Fibroblast of lung (primary cell): ENCODE measurements around the gene FBLN2. TPM values are rescaled to one million over a fixed set of nuclear protein-coding genes. Genes with fewer than 3 reads are reported as not detected.

Experiments used
- DNase-seq, 2 donors: peaks; one replicate each; pipeline versions ENCODE4 v3.0.0 to v3.0.0-alpha.2; 2010; ENCODE audit warnings: low read depth in 2 of 2
- H2AFZ ChIP-seq: 2 replicates; pipeline ENCODE4 v1.5.1; 2012; ENCODE audit warnings: low read length, control low read depth, inconsistent platforms
- H3K27ac ChIP-seq: 2 replicates; pipeline ENCODE4 v1.5.1; 2011; ENCODE audit warnings: low read length, control low read depth; ENCODE audit not compliant: insufficient read depth
- H3K27me3 ChIP-seq: 2 replicates; pipeline ENCODE4 v1.5.1; 2011; ENCODE audit warnings: mild to moderate bottlenecking, low read length; ENCODE audit not compliant: control insufficient read depth, insufficient read depth
- H3K36me3 ChIP-seq: 2 replicates; pipeline ENCODE4 v1.5.1; 2011; ENCODE audit warnings: low read length; ENCODE audit not compliant: control insufficient read depth, insufficient read depth
- H3K4me1 ChIP-seq: 2 replicates; pipeline ENCODE4 v1.5.1; 2011; ENCODE audit warnings: low read length; ENCODE audit not compliant: control insufficient read depth, insufficient read depth; ENCODE audit errors: extremely low read depth
- H3K4me2 ChIP-seq: 2 replicates; pipeline ENCODE4 v1.5.1; 2011; ENCODE audit warnings: low read length, control low read depth; ENCODE audit not compliant: insufficient read depth; ENCODE audit errors: extremely low read depth
- H3K4me3 ChIP-seq, 4 experiments: fragments of 200-600 bp in 1 of 4; sonication (generic) in 1 of 4; replicated peaks in 1 of 4; 2 replicates each; pipeline ENCODE4 v1.5.1; 2011 to 2016; ENCODE audit warnings: low read length in 4 of 4, low read depth in 3 of 4, mild to moderate bottlenecking in 3 of 4, control low read depth in 2 of 4, inconsistent platforms in 1 of 4, mixed read lengths in 1 of 4; ENCODE audit not compliant: insufficient read depth in 1 of 4; ENCODE audit errors: control extremely low read depth in 1 of 4
- H3K79me2 ChIP-seq: 2 replicates; pipeline ENCODE4 v1.5.1; 2012; ENCODE audit warnings: mild to moderate bottlenecking, low read length, inconsistent platforms; ENCODE audit not compliant: control insufficient read depth, insufficient read depth
- H3K9ac ChIP-seq: 2 replicates; pipeline ENCODE4 v1.5.1; 2011; ENCODE audit warnings: mild to moderate bottlenecking, low read length, control low read depth; ENCODE audit not compliant: insufficient read depth
- H3K9me3 ChIP-seq: 2 replicates; pipeline ENCODE4 v1.5.1; 2012; ENCODE audit warnings: low read depth, low read length; ENCODE audit not compliant: control insufficient read depth, insufficient read depth
- H4K20me1 ChIP-seq: 2 replicates; pipeline ENCODE4 v1.5.1; 2011; ENCODE audit warnings: low read length; ENCODE audit not compliant: control insufficient read depth, insufficient read depth; ENCODE audit errors: extremely low read depth
- CTCF ChIP-seq, 2 donors: IDR thresholded peaks in 1 of 2; conservative IDR thresholded peaks in 1 of 2; 1 replicate in 1 of 2; 2 replicates in 1 of 2; pipeline ENCODE4 v1.5.1; 2011 to 2012; ENCODE audit warnings: low read length in 2 of 2, control low read depth in 1 of 2, inconsistent platforms in 1 of 2, low read depth in 1 of 2, mild to moderate bottlenecking in 1 of 2
- EZH2 ChIP-seq: IDR thresholded peaks from 2 replicates; pipeline ENCODE4 v1.5.1; 2012; ENCODE audit warnings: low read length, control low read depth, mild to moderate bottlenecking; ENCODE audit errors: missing control alignments
- polyA plus RNA-seq, 2 donors: library from polyadenylated mRNA; depleted of rRNA in 1 of 2; stranded (reverse) in 1 of 2; unstranded in 1 of 2; fragments of >200 nt; gene quantifications; 2 replicates each; pipeline ENCODE4 v1.2.1, GENCODE V29; 2011 to 2012; ENCODE audit warnings: missing spikeins in 1 of 2
- total RNA-seq: library from RNA; depleted of rRNA; stranded (reverse); fragments of >200 nt; gene quantifications from 2 replicates; pipeline ENCODE4 v1.2.1, GENCODE V29; 2014

FBLN2 gene
- total and polyA plus RNA-seq, 2 donors (not counting 1 experiment from before 2014, with no cell fraction given): 25.4 to 138 TPM

GRCh38 chr3:13555753-13556152 lies 6.8 kb downstream of the FBLN2 start:
- Histone ChIP-seq H3K79me2 (no peaks in the 10 kb centered on the region), H2AFZ (no peak overlapping the region), H3K36me3 (no peaks in the 10 kb centered on the region), H3K4me3 (no peak overlapping the region), H3K4me1 (no peaks in the 10 kb centered on the region), H3K4me2 (no peak overlapping the region), H3K27me3 (no peaks in the 10 kb centered on the region), H4K20me1 (no peaks in the 10 kb centered on the region), H3K27ac (no peak overlapping the region), H3K9me3 (no peaks in the 10 kb centered on the region), H3K9ac (no peak overlapping the region)
- DNase-seq: no peak
- TF ChIP-seq CTCF (conservative IDR thresholded peaks at IDR 0.05 in 1 of 2, IDR thresholded peaks at IDR 0.05 in 1 of 2; ENCODE audit: low read depth in 1 of 2, low read length in 2 of 2): no peak
- no peak for TF ChIP-seq EZH2

GRCh38 chr3:13556207-13556606 lies 7.3 kb downstream of the FBLN2 start:
- no peak for DNase-seq
- H3K27ac ChIP-seq: no peak overlapping the region
- H3K4me2 ChIP-seq: no peak overlapping the region
- H4K20me1 ChIP-seq: no peaks in the 10 kb centered on the region
- no peaks in the 10 kb centered on the region for H3K27me3 ChIP-seq
- no peak overlapping the region for H2AFZ ChIP-seq
- H3K4me3 ChIP-seq: no peak overlapping the region
- H3K9me3 ChIP-seq: no peaks in the 10 kb centered on the region
- no peaks in the 10 kb centered on the region for H3K36me3 ChIP-seq
- no peaks in the 10 kb centered on the region for H3K4me1 ChIP-seq
- H3K9ac ChIP-seq: no peak overlapping the region
- no peaks in the 10 kb centered on the region for H3K79me2 ChIP-seq
- no peak for TF ChIP-seq CTCF (conservative IDR thresholded peaks at IDR 0.05 in 1 of 2, IDR thresholded peaks at IDR 0.05 in 1 of 2; ENCODE audit: low read depth in 1 of 2, low read length in 2 of 2)
- no peak for TF ChIP-seq EZH2

- DNase-seq: no peak
- H3K4me1 ChIP-seq: no peaks in the 10 kb centered on the region
- H3K79me2 ChIP-seq: no peaks in the 10 kb centered on the region
- H3K9ac ChIP-seq: no peak overlapping the region
- H3K36me3 ChIP-seq: no peaks in the 10 kb centered on the region
- no peak overlapping the region for H3K27ac ChIP-seq
- no peaks in the 10 kb centered on the region for H3K9me3 ChIP-seq
- TF ChIP-seq EZH2: no peak
- TF ChIP-seq CTCF (conservative IDR thresholded peaks at IDR 0.05 in 1 of 2, IDR thresholded peaks at IDR 0.05 in 1 of 2; ENCODE audit: low read depth in 1 of 2, low read length in 2 of 2): no peak
- H3K4me3 ChIP-seq: no peak overlapping the region
- H3K4me2 ChIP-seq: no peak overlapping the region
- H4K20me1 ChIP-seq: no peaks in the 10 kb centered on the region
- no peaks in the 10 kb centered on the region for H3K27me3 ChIP-seq
- no peak overlapping the region for H2AFZ ChIP-seq
These were observed 8.0 kb downstream of the FBLN2 start for GRCh38 chr3:13556917-13557316.
